ENCODE results near the gene POLR1A. TPM values are rescaled to one million over a fixed set of nuclear protein-coding genes. Genes with fewer than 3 reads are reported as not detected.

Gene POLR1A
- polyA plus RNA-seq, 3 donors, result 0.45 to 2.1 (median 1.6) TPM

DNA sequence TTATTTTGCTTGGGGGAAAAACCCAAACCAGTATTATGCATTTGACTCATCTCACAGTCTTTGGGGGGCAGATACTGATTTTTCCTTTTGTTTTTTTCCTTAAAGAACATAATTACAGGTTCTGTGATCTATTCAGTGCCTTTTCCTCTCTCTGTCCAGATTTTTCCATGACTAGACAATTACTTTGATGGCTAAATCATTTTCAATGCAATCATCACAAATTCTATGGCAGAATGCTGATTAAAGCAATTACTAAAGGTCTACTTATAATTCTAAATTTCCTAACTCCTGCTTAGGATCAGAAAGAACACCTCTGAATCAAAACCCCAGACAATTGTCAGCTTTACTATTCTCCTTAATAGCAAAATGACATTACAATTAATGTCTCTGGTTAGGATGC lies 38.8 kb downstream of the POLR1A start:
- Histone ChIP-seq H3K9ac (ENCODE audit: insufficient read depth, low read length, poor library complexity, severe bottlenecking) (no peak overlapping the region), H3K27ac (ENCODE audit: low read depth in 1 of 2, low read length in 2 of 2) (no peak overlapping the region), H3K27me3 (ENCODE audit: control insufficient read depth in 2 of 2, insufficient read depth in 2 of 2, low read length in 2 of 2) (no peaks in the 10 kb centered on the region), H3K9me3 (replicated peaks in 1 of 2; ENCODE audit: control insufficient read depth in 1 of 2, insufficient read depth in 1 of 2, low read length in 2 of 2) (no peaks in the 10 kb centered on the region), H2AFZ (ENCODE audit: insufficient read depth, low read depth, low read length, poor library complexity, severe bottlenecking) (no peak overlapping the region), H3K4me3 (replicated peaks in 1 of 3; ENCODE audit: low read depth in 2 of 3, low read length in 3 of 3) (no peak overlapping the region), H3K4me1 (ENCODE audit: control insufficient read depth in 1 of 2, insufficient read depth in 2 of 2, low read length in 2 of 2) (peaks cover 0 to under 1% of the 10 kb centered on the region in 2 donors), H3K36me3 (replicated peaks in 1 of 2; ENCODE audit: control insufficient read depth in 1 of 2, insufficient read depth in 2 of 2, low read length in 2 of 2) (peaks cover 67 to 91% of the 10 kb centered on the region in 2 donors), H4K20me1 (ENCODE audit: insufficient read depth, low read length) (no peaks in the 10 kb centered on the region), H3K79me2 (ENCODE audit: insufficient read depth, low read length) (no peaks in the 10 kb centered on the region), H3K4me2 (replicated peaks; ENCODE audit: extremely low read depth, low read length, poor library complexity, severe bottlenecking) (no peak overlapping the region)
- TF ChIP-seq, protein P1, sequence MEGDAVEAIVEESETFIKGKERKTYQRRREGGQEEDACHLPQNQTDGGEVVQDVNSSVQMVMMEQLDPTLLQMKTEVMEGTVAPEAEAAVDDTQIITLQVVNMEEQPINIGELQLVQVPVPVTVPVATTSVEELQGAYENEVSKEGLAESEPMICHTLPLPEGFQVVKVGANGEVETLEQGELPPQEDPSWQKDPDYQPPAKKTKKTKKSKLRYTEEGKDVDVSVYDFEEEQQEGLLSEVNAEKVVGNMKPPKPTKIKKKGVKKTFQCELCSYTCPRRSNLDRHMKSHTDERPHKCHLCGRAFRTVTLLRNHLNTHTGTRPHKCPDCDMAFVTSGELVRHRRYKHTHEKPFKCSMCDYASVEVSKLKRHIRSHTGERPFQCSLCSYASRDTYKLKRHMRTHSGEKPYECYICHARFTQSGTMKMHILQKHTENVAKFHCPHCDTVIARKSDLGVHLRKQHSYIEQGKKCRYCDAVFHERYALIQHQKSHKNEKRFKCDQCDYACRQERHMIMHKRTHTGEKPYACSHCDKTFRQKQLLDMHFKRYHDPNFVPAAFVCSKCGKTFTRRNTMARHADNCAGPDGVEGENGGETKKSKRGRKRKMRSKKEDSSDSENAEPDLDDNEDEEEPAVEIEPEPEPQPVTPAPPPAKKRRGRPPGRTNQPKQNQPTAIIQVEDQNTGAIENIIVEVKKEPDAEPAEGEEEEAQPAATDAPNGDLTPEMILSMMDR (IDR thresholded peaks at IDR 0.05), result no peak
- intact Hi-C loops (cut with micrococcal nuclease), result no loop called here
- Mint-ChIP-seq H3K27me3 (ENCODE audit: low read depth in 3 of 3) (peaks cover 0 to 4% (median 2%) of the 10 kb centered on the region in 3 donors), H3K4me3 (no peak overlapping the region), H3K9me3 (peaks cover 0 to 11% (median 4%) of the 10 kb centered on the region in 7 donors), H3K4me1 (peaks cover 4% of the 10 kb centered on the region), H3K27ac (no peak overlapping the region), H3K36me3 (peaks cover 82 to 83% of the 10 kb centered on the region in 2 donors)
- no peak for DNase-seq

DNA sequence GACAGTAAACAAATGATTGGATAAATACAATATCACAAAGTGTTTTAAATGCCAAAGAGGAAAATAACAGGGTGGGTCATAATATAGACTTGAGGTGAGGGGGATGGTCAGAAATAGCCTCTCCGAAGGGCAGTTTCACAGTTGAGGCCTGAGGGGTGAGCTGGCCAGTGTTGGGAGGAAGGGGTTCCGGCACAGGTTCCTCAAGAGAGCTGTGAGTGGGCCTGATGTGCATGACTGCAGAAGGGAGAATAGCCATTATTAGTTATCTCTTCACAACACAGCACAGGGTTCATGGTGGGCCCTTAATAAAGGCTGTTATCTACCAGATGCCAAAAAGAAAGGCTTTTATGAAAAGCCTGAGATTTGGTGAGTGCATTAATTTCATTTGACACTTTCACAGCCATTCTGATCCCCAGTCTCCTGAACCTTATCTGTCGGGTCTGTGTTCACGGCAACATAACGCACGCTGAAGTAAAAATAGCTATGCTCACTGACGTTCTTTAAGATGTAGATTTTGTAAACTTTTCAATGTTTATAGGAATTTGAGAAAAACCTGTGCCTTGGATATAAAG lies 39.6 kb downstream of the POLR1A start:
- no peaks in the 10 kb centered on the region for H3K79me2 ChIP-seq (ENCODE audit: insufficient read depth, low read length)
- Mint-ChIP-seq H3K27ac (peak overlapping the region in 1 of 7 donors; percentile 52), H3K4me3 (no peak overlapping the region), H3K4me1 (no peaks in the 10 kb centered on the region), H3K9me3 (peaks cover 0 to 11% (median 4%) of the 10 kb centered on the region in 7 donors), H3K36me3 (peaks cover 83% of the 10 kb centered on the region in 2 donors), H3K27me3 (ENCODE audit: low read depth in 3 of 3) (peaks cover 0 to 4% (median 2%) of the 10 kb centered on the region in 3 donors)
- DNase-seq, result no peak
- H3K4me2 ChIP-seq (replicated peaks; ENCODE audit: extremely low read depth, low read length, poor library complexity, severe bottlenecking), result no peak overlapping the region
- no peaks in the 10 kb centered on the region for H4K20me1 ChIP-seq (ENCODE audit: insufficient read depth, low read length)
- no peak overlapping the region for H2AFZ ChIP-seq (ENCODE audit: insufficient read depth, low read depth, low read length, poor library complexity, severe bottlenecking)
- H3K4me1 ChIP-seq (ENCODE audit: control insufficient read depth in 1 of 2, insufficient read depth in 2 of 2, low read length in 2 of 2), result no peaks in the 10 kb centered on the region
- no peak overlapping the region for H3K27ac ChIP-seq (ENCODE audit: low read depth in 1 of 2, low read length in 2 of 2)
- no peaks in the 10 kb centered on the region for H3K27me3 ChIP-seq (ENCODE audit: control insufficient read depth in 2 of 2, insufficient read depth in 2 of 2, low read length in 2 of 2)
- H3K9me3 ChIP-seq (replicated peaks in 1 of 2; ENCODE audit: control insufficient read depth in 1 of 2, insufficient read depth in 1 of 2, low read length in 2 of 2), result no peaks in the 10 kb centered on the region
- intact Hi-C loops (cut with micrococcal nuclease), result no loop called here
- peaks cover 67 to 95% of the 10 kb centered on the region in 2 donors for H3K36me3 ChIP-seq (replicated peaks in 1 of 2; ENCODE audit: control insufficient read depth in 1 of 2, insufficient read depth in 2 of 2, low read length in 2 of 2)
- 100% methylated on average over 1 of the region's 7 CpGs for WGBS (ENCODE audit: insufficient coverage)
- no peak overlapping the region for H3K4me3 ChIP-seq (replicated peaks in 1 of 3; ENCODE audit: low read depth in 2 of 3, low read length in 3 of 3)
- H3K9ac ChIP-seq (ENCODE audit: insufficient read depth, low read length, poor library complexity, severe bottlenecking), result no peak overlapping the region
- TF ChIP-seq, protein P1 (IDR thresholded peaks at IDR 0.05), result no peak
